ENCODE data around the gene MED8.

- TF ChIP-seq CTCF (IDR thresholded peaks at IDR 0.05) (peak in 1 of 3 experiments; percentile 4), EP300 (IDR thresholded peaks at IDR 0.05) (no peak), POLR2A (IDR thresholded peaks at IDR 0.05; ENCODE audit: low read depth) (no peak), POLR2AphosphoS5 (IDR thresholded peaks at IDR 0.05) (peak; percentile 69 to 82)
Measured at GRCh38 chr1:43348809-43349593, 40.6 kb downstream of the MED8 start.
